ENCODE measurements around the gene GIMD1.
A peak's percentile ranks its signal among the peaks of the same experiment; 100 is the strongest.
"Not testable (repeated sequence)": the region's sequence is repeated elsewhere in the genome, so short reads cannot be mapped to it uniquely, and the experiment has no call there.

Gene GIMD1

GRCh38 chr4:106321168-106321567, 47.4 kb downstream of the GIMD1 start:
- H3K4me1 ChIP-seq (ENCODE audit: control insufficient read depth in 1 of 2, insufficient read depth in 2 of 2, low read length in 2 of 2), result not testable (repeated sequence)

GRCh38 chr4:106320235-106320634, 48.3 kb downstream of the GIMD1 start:
- H3K14ac ChIP-seq (ENCODE audit: low read length), result no peak overlapping the region
- no peak overlapping the region for H2BK5ac ChIP-seq (ENCODE audit: low read depth, low read length, poor library complexity)
- peaks cover 0 to 2% of the 10 kb centered on the region in 2 experiments for H3K4me1 ChIP-seq (ENCODE audit: control insufficient read depth in 1 of 2, insufficient read depth in 2 of 2, low read length in 2 of 2)
- WGBS (ENCODE audit: extremely low coverage, insufficient coverage, insufficient read length), result no CpG with 5 or more reads among the region's 1 CpG
- H2AFZ ChIP-seq (ENCODE audit: insufficient read depth, low read length, poor library complexity), result no peak overlapping the region
- H2BK120ac ChIP-seq (ENCODE audit: insufficient read depth, low read length, poor library complexity), result no peak overlapping the region
- H3K79me2 ChIP-seq (ENCODE audit: control insufficient read depth, insufficient read depth, low read length, poor library complexity), result peaks cover 5% of the 10 kb centered on the region
- no peak overlapping the region for H3K27ac ChIP-seq (ENCODE audit: low read depth, low read length)
- no peak overlapping the region for H3K4me3 ChIP-seq (ENCODE audit: low read depth, low read length)
- no peak overlapping the region for H4K12ac ChIP-seq (ENCODE audit: low read depth, low read length)
- no peak overlapping the region for H4K8ac ChIP-seq (ENCODE audit: low read depth, low read length)
- no peaks in the 10 kb centered on the region for H3K27me3 ChIP-seq (ENCODE audit: insufficient read depth, low read length)
- H3K18ac ChIP-seq (ENCODE audit: low read length), result no peak overlapping the region
- H2AK5ac ChIP-seq (ENCODE audit: low read length), result no peak overlapping the region
- H3K36me3 ChIP-seq (ENCODE audit: control insufficient read depth in 1 of 2, insufficient read depth in 2 of 2, low read length in 2 of 2), result peaks cover 4 to 6% of the 10 kb centered on the region in 2 experiments
- H3K79me1 ChIP-seq (ENCODE audit: low read length), result peaks cover 12% of the 10 kb centered on the region
- H3K4ac ChIP-seq (ENCODE audit: low read depth, low read length), result no peak overlapping the region
- DNase-seq, result no peak
- no peak overlapping the region for H3K4me2 ChIP-seq (ENCODE audit: low read length)
- no peak overlapping the region for H4K91ac ChIP-seq (ENCODE audit: low read depth, low read length)
- H3K9ac ChIP-seq (ENCODE audit: low read length), result no peak overlapping the region
- peaks cover 5% of the 10 kb centered on the region for H3K9me3 ChIP-seq (ENCODE audit: insufficient read depth, low read depth, low read length)
- H2BK12ac ChIP-seq (ENCODE audit: low read length), result no peak overlapping the region
- no peak overlapping the region for H3K23ac ChIP-seq (ENCODE audit: low read length)

More at GRCh38 chr4:106321168-106321567, 47.4 kb downstream of the GIMD1 start:
- not testable (repeated sequence) for H3K4me3 ChIP-seq (ENCODE audit: low read depth, low read length); H3K27ac ChIP-seq (ENCODE audit: low read depth, low read length); H2AK5ac ChIP-seq (ENCODE audit: low read length); H4K8ac ChIP-seq (ENCODE audit: low read depth, low read length); H3K4ac ChIP-seq (ENCODE audit: low read depth, low read length); H3K79me1 ChIP-seq (ENCODE audit: low read length); H3K79me2 ChIP-seq (ENCODE audit: control insufficient read depth, insufficient read depth, low read length, poor library complexity); H4K12ac ChIP-seq (ENCODE audit: low read depth, low read length); H3K14ac ChIP-seq (ENCODE audit: low read length); H3K27me3 ChIP-seq (ENCODE audit: insufficient read depth, low read length); H2BK5ac ChIP-seq (ENCODE audit: low read depth, low read length, poor library complexity); H4K91ac ChIP-seq (ENCODE audit: low read depth, low read length); H2AFZ ChIP-seq (ENCODE audit: insufficient read depth, low read length, poor library complexity); H3K4me2 ChIP-seq (ENCODE audit: low read length); H3K18ac ChIP-seq (ENCODE audit: low read length); H3K9ac ChIP-seq (ENCODE audit: low read length); H3K23ac ChIP-seq (ENCODE audit: low read length); DNase-seq; H2BK120ac ChIP-seq (ENCODE audit: insufficient read depth, low read length, poor library complexity); H3K36me3 ChIP-seq (ENCODE audit: control insufficient read depth in 1 of 2, insufficient read depth in 2 of 2, low read length in 2 of 2); H3K9me3 ChIP-seq (ENCODE audit: insufficient read depth, low read depth, low read length); H2BK12ac ChIP-seq (ENCODE audit: low read length)
- no CpG with 5 or more reads among the region's 34 CpGs for WGBS (ENCODE audit: extremely low coverage, insufficient coverage, insufficient read length)

- H3K36me3 ChIP-seq (ENCODE audit: control insufficient read depth in 1 of 2, insufficient read depth in 2 of 2, low read length in 2 of 2), result peaks cover 4 to 6% of the 10 kb centered on the region in 2 experiments
- H2AFZ ChIP-seq (ENCODE audit: insufficient read depth, low read length, poor library complexity), result no peak overlapping the region
- H2BK12ac ChIP-seq (ENCODE audit: low read length), result no peak overlapping the region
- H3K14ac ChIP-seq (ENCODE audit: low read length), result no peak overlapping the region
- no peak overlapping the region for H3K9ac ChIP-seq (ENCODE audit: low read length)
- H2AK5ac ChIP-seq (ENCODE audit: low read length), result no peak overlapping the region
- peaks cover 0 to 2% of the 10 kb centered on the region in 2 experiments for H3K4me1 ChIP-seq (ENCODE audit: control insufficient read depth in 1 of 2, insufficient read depth in 2 of 2, low read length in 2 of 2)
- no peak overlapping the region for H4K12ac ChIP-seq (ENCODE audit: low read depth, low read length)
- no peak overlapping the region for H4K8ac ChIP-seq (ENCODE audit: low read depth, low read length)
- H3K4ac ChIP-seq (ENCODE audit: low read depth, low read length), result no peak overlapping the region
- H3K79me1 ChIP-seq (ENCODE audit: low read length), result peaks cover 12% of the 10 kb centered on the region
- H2BK5ac ChIP-seq (ENCODE audit: low read depth, low read length, poor library complexity), result no peak overlapping the region
- DNase-seq, result no peak
- H3K4me3 ChIP-seq (ENCODE audit: low read depth, low read length), result no peak overlapping the region
- peaks cover 5% of the 10 kb centered on the region for H3K79me2 ChIP-seq (ENCODE audit: control insufficient read depth, insufficient read depth, low read length, poor library complexity)
- H2BK120ac ChIP-seq (ENCODE audit: insufficient read depth, low read length, poor library complexity), result no peak overlapping the region
- no peak overlapping the region for H3K18ac ChIP-seq (ENCODE audit: low read length)
- H3K27ac ChIP-seq (ENCODE audit: low read depth, low read length), result no peak overlapping the region
- H3K9me3 ChIP-seq (ENCODE audit: insufficient read depth, low read depth, low read length), result peaks cover 5% of the 10 kb centered on the region
- H3K27me3 ChIP-seq (ENCODE audit: insufficient read depth, low read length), result no peaks in the 10 kb centered on the region
- H4K91ac ChIP-seq (ENCODE audit: low read depth, low read length), result no peak overlapping the region
- no peak overlapping the region for H3K23ac ChIP-seq (ENCODE audit: low read length)
- no peak overlapping the region for H3K4me2 ChIP-seq (ENCODE audit: low read length)
Measured at GRCh38 chr4:106318511-106318910, 50.1 kb downstream of the GIMD1 start.

GRCh38 chr4:106317815-106318214, 50.8 kb downstream of the GIMD1 start:
- no peak overlapping the region for H2BK5ac ChIP-seq (ENCODE audit: low read depth, low read length, poor library complexity)

More at GRCh38 chr4:106317815-106318214, 50.8 kb downstream of the GIMD1 start:
- no CpG with 5 or more reads among the region's 1 CpG for WGBS (ENCODE audit: extremely low coverage, insufficient coverage, insufficient read length)
- Histone ChIP-seq H4K8ac (ENCODE audit: low read depth, low read length) (no peak overlapping the region), H3K14ac (ENCODE audit: low read length) (no peak overlapping the region), H3K4me2 (ENCODE audit: low read length) (no peak overlapping the region), H3K4me1 (ENCODE audit: control insufficient read depth in 1 of 2, insufficient read depth in 2 of 2, low read length in 2 of 2) (peaks cover 0 to 2% of the 10 kb centered on the region in 2 experiments), H4K91ac (ENCODE audit: low read depth, low read length) (no peak overlapping the region), H2BK12ac (ENCODE audit: low read length) (no peak overlapping the region), H3K18ac (ENCODE audit: low read length) (no peak overlapping the region), H3K27ac (ENCODE audit: low read depth, low read length) (no peak overlapping the region), H3K79me2 (ENCODE audit: control insufficient read depth, insufficient read depth, low read length, poor library complexity) (peaks cover 5% of the 10 kb centered on the region), H2AFZ (ENCODE audit: insufficient read depth, low read length, poor library complexity) (no peak overlapping the region), H3K36me3 (ENCODE audit: control insufficient read depth in 1 of 2, insufficient read depth in 2 of 2, low read length in 2 of 2) (peaks cover 4 to 6% of the 10 kb centered on the region in 2 experiments), H3K4ac (ENCODE audit: low read depth, low read length) (peak overlapping the region; percentile 68), H3K79me1 (ENCODE audit: low read length) (peaks cover 12% of the 10 kb centered on the region), H2BK120ac (ENCODE audit: insufficient read depth, low read length, poor library complexity) (no peak overlapping the region), H2AK5ac (ENCODE audit: low read length) (no peak overlapping the region), H3K27me3 (ENCODE audit: insufficient read depth, low read length) (no peaks in the 10 kb centered on the region), H3K9me3 (ENCODE audit: insufficient read depth, low read depth, low read length) (peaks cover 5% of the 10 kb centered on the region), H4K12ac (ENCODE audit: low read depth, low read length) (no peak overlapping the region), H3K9ac (ENCODE audit: low read length) (no peak overlapping the region), H3K23ac (ENCODE audit: low read length) (no peak overlapping the region), H3K4me3 (ENCODE audit: low read depth, low read length) (no peak overlapping the region)
- DNase-seq, result no peak
